Panc1 (cell line): ENCODE measurements around the gene CADPS2. TPM values are rescaled to one million over a fixed set of nuclear protein-coding genes. Genes with fewer than 3 reads are reported as not detected.

Experiments
- ATAC-seq: fragments of 200-7000 bp; cut with Tn5 transposase; 2 replicates; pipeline ENCODE4 v1.9.1; 2020; ENCODE audit warnings: mild to moderate bottlenecking, moderate library complexity
- BruUV-seq: library from RNA; stranded (reverse); fragments of 400-500 nt; replicated peaks from 2 replicates; lab custom pipeline; 2021; lab: Mats Ljungman, UMichigan
- CTCF ChIA-PET: fragments of 300-600 bp; sonication (Branson Sonifier 250); formaldehyde crosslinking; loops from one replicate; lab custom pipeline; 2022; ENCODE audit warnings: antibody characterized with exemption; lab: Charles Lee
- POLR2A ChIA-PET: fragments of 300-600 bp; sonication (Branson Sonifier 250); formaldehyde crosslinking; loops from one replicate; lab custom pipeline; 2022; ENCODE audit warnings: antibody characterized with exemption; lab: Charles Lee
- DNase-seq: peaks from one replicate; pipeline ENCODE4 v3.0.0-alpha.2; 2010; ENCODE audit warnings: low read depth, low spot score
- H3K27ac ChIP-seq: 2 replicates; pipeline ENCODE4 v1.5.1; 2011; ENCODE audit warnings: mild to moderate bottlenecking, low read length, inconsistent platforms
- H3K27me3 ChIP-seq: fragments of 200-500 bp; sonication (Bioruptor generic); 2 replicates; pipeline ENCODE4 v1.6.0; 2014; ENCODE audit warnings: low read length, inconsistent platforms; ENCODE audit not compliant: control insufficient read depth, insufficient read depth
- H3K36me3 ChIP-seq: fragments of 200-500 bp; sonication (Bioruptor generic); 2 replicates; pipeline ENCODE4 v1.5.1; 2014; ENCODE audit warnings: inconsistent platforms, mild to moderate bottlenecking, low read length, moderate library complexity; ENCODE audit not compliant: control insufficient read depth, insufficient read depth
- H3K4me1 ChIP-seq: 2 replicates; pipeline ENCODE4 v1.5.1; 2011; ENCODE audit warnings: inconsistent platforms, mild to moderate bottlenecking, low read length, moderate library complexity; ENCODE audit not compliant: control insufficient read depth, insufficient read depth
- H3K4me3 ChIP-seq, 2 experiments: 2 replicates each; pipeline ENCODE4 v1.5.1; 2011 to 2012; ENCODE audit warnings: low read depth in 2 of 2, low read length in 2 of 2, mild to moderate bottlenecking in 2 of 2, inconsistent platforms in 1 of 2, moderate library complexity in 1 of 2
- H3K9me3 ChIP-seq: fragments of 200-500 bp; sonication (Bioruptor generic); 2 replicates; pipeline ENCODE4 v1.5.1; 2014; ENCODE audit warnings: low read depth, mild to moderate bottlenecking, inconsistent platforms, low read length, moderate library complexity; ENCODE audit not compliant: control insufficient read depth, insufficient read depth
- POLR2AphosphoS5 ChIP-seq: IDR thresholded peaks from 2 replicates; pipeline ENCODE4 v1.6.1; 2012; ENCODE audit warnings: mild to moderate bottlenecking, low read depth, low read length, moderate library complexity
- SIN3A ChIP-seq: IDR thresholded peaks from 2 replicates; pipeline ENCODE4 v1.6.1; 2012; ENCODE audit warnings: low read depth, mild to moderate bottlenecking, low read length, moderate library complexity, borderline replicate concordance; ENCODE audit not compliant: insufficient read depth
- TCF7L2 ChIP-seq: IDR thresholded peaks from 2 replicates; pipeline ENCODE4 v1.6.1; 2011; ENCODE audit warnings: mild to moderate bottlenecking, low read depth, low read length, inconsistent platforms
- in situ Hi-C: cut with HindIII; loops from 2 replicates; pipeline ENCODE4 v1.10.0; 2016; ENCODE audit warnings: low sequenced_read_pairs, low pct_unique_long_range_greater_than_20kb
- intact Hi-C: fragments of 100-400 bp; cut with micrococcal nuclease; formaldehyde crosslinking; loops from one replicate; pipeline ENCODE4 v1.10.0; 2022; ENCODE audit not compliant: unreplicated experiment
- total RNA-seq: library from RNA; stranded (reverse); gene quantifications from one replicate; pipeline ENCODE4 v1.2.1, GENCODE V29; 2021; ENCODE audit not compliant: unreplicated experiment
- TF ChIP-seq, protein P1 (sequence below), 2 experiments: IDR thresholded peaks; 2 replicates each; pipeline ENCODE4 v1.6.1; 2011 to 2012; ENCODE audit warnings: low read depth in 2 of 2, control low read depth in 1 of 2, low read length in 1 of 2, mild to moderate bottlenecking in 1 of 2, moderate library complexity in 1 of 2; ENCODE audit not compliant: insufficient read depth in 1 of 2
- TF ChIP-seq, protein P2 (sequence below): fragments of 450-650 bp; IDR thresholded peaks from 2 replicates; pipeline ENCODE4 v1.5.1; 2017; ENCODE audit warnings: mild to moderate bottlenecking

The CADPS2 gene
- total RNA-seq, 1 experiment from 2014 or later = 1.6 TPM

DNA sequence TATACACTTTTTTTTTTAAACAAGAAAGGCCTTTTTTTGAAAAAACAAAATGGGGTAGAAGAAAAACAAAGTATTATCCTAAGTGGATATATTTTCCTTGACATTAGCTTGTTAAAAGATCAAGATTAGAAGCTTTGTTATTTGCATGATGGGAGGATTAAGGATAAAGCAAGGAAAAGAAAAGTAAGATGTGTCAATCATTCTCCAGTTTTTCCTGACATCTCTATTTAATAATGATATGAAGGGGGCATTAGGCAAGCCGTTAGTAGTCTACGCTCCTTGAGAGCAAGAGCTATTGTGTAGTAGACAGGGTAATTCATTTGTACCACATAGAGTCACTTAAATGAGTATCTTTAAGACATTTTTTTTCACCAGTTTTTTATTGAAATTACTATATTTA is 324.9 kb downstream of the CADPS2 start:
- Histone ChIP-seq H3K36me3 (no peaks in the 10 kb centered on the region), H3K27me3 (no peaks in the 10 kb centered on the region), H3K27ac (no peak overlapping the region), H3K9me3 (no peaks in the 10 kb centered on the region), H3K4me3 (no peak overlapping the region), H3K4me1 (no peaks in the 10 kb centered on the region)
- BruUV-seq = no TSS peak
- TF ChIP-seq, protein P1, sequence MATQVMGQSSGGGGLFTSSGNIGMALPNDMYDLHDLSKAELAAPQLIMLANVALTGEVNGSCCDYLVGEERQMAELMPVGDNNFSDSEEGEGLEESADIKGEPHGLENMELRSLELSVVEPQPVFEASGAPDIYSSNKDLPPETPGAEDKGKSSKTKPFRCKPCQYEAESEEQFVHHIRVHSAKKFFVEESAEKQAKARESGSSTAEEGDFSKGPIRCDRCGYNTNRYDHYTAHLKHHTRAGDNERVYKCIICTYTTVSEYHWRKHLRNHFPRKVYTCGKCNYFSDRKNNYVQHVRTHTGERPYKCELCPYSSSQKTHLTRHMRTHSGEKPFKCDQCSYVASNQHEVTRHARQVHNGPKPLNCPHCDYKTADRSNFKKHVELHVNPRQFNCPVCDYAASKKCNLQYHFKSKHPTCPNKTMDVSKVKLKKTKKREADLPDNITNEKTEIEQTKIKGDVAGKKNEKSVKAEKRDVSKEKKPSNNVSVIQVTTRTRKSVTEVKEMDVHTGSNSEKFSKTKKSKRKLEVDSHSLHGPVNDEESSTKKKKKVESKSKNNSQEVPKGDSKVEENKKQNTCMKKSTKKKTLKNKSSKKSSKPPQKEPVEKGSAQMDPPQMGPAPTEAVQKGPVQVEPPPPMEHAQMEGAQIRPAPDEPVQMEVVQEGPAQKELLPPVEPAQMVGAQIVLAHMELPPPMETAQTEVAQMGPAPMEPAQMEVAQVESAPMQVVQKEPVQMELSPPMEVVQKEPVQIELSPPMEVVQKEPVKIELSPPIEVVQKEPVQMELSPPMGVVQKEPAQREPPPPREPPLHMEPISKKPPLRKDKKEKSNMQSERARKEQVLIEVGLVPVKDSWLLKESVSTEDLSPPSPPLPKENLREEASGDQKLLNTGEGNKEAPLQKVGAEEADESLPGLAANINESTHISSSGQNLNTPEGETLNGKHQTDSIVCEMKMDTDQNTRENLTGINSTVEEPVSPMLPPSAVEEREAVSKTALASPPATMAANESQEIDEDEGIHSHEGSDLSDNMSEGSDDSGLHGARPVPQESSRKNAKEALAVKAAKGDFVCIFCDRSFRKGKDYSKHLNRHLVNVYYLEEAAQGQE (IDR thresholded peaks at IDR 0.05; ENCODE audit: insufficient read depth in 1 of 2, low read depth in 2 of 2, low read length in 1 of 2) = no peak
- TF ChIP-seq, protein P2, sequence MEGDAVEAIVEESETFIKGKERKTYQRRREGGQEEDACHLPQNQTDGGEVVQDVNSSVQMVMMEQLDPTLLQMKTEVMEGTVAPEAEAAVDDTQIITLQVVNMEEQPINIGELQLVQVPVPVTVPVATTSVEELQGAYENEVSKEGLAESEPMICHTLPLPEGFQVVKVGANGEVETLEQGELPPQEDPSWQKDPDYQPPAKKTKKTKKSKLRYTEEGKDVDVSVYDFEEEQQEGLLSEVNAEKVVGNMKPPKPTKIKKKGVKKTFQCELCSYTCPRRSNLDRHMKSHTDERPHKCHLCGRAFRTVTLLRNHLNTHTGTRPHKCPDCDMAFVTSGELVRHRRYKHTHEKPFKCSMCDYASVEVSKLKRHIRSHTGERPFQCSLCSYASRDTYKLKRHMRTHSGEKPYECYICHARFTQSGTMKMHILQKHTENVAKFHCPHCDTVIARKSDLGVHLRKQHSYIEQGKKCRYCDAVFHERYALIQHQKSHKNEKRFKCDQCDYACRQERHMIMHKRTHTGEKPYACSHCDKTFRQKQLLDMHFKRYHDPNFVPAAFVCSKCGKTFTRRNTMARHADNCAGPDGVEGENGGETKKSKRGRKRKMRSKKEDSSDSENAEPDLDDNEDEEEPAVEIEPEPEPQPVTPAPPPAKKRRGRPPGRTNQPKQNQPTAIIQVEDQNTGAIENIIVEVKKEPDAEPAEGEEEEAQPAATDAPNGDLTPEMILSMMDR = no peak
- TF ChIP-seq TCF7L2 (no peak), POLR2AphosphoS5 (no peak), SIN3A (no peak)
- ChIA-PET POLR2A (no interaction called here), CTCF (no interaction called here)
- ATAC-seq (no peak), DNase-seq (no peak)
- intact Hi-C loops = no loop called here
- in situ Hi-C loops = no loop called here

DNA sequence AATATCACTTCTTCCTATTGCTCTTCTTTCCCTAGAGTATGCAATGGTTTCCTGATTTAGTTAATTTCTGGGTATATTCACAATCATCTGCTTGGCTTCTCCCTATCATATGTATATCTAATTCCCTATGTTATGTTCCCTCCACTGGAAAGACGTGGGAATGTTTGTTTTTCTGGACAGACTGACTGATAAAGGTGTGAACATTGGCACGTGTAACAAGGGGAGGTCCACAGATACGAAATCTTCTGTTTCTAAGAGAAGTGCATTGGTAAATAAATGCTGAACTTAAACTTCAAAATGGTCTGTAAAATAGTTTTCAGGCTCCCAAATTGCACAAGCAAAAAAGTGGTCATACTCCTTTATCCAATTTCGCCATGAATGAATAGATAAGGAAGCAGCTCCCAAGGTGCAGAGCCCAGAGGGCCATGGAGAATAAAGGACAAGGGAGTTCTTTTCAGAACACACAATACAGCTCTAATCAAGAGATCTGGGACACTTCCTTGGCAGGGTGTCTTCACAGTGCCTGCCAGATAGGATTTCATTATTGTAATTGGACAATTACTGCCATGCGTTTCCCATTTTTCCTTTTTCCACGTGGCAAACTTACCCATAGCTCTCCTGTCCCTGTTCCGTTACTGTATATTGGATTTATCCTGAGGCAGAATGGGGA is 329.3 kb downstream of the CADPS2 start:
- H3K36me3 ChIP-seq = no peaks in the 10 kb centered on the region
- no peaks in the 10 kb centered on the region for H3K27me3 ChIP-seq
- TF ChIP-seq SIN3A (no peak), POLR2AphosphoS5 (no peak), TCF7L2 (no peak)
- TF ChIP-seq, protein P2 = no peak
- TF ChIP-seq, protein P1 (IDR thresholded peaks at IDR 0.05; ENCODE audit: insufficient read depth in 1 of 2, low read depth in 2 of 2, low read length in 1 of 2) = no peak
- no peaks in the 10 kb centered on the region for H3K9me3 ChIP-seq
- intact Hi-C loops (no loop called here), in situ Hi-C loops (no loop called here)
- CTCF ChIA-PET = no interaction called here
- BruUV-seq = no TSS peak
- ATAC-seq (no peak), DNase-seq (no peak)
- H3K4me1 ChIP-seq = no peaks in the 10 kb centered on the region
- no peak overlapping the region for H3K4me3 ChIP-seq
- POLR2A ChIA-PET = no interaction called here
- no peak overlapping the region for H3K27ac ChIP-seq
